HG02884 (cell line): Measurements from ENCODE around the gene SMCHD1.

Experiments
- ATAC-seq: cut with Tn5 transposase; IDR thresholded peaks from one replicate; pipeline ENCODE4 v1.9.1; 2021; ENCODE audit warnings: mild to moderate bottlenecking, moderate library complexity; ENCODE audit not compliant: unreplicated experiment

SMCHD1 gene

GRCh38 chr18:2655178-2655953, at the start of gene SMCHD1:
Gene SMCHD1 (plus strand): TSS chr18:2655726. CDS start chr18:2656076, 350 bp downstream.
- ATAC-seq: peak; percentile 61

GRCh38 chr18:2606335-2606734, 49.2 kb upstream of the SMCHD1 start:
- no peak for ATAC-seq

GRCh38 chr18:2609604-2610003, 45.9 kb upstream of the SMCHD1 start:
- no peak for ATAC-seq

- no peak for ATAC-seq
These were observed 45.0 kb upstream of the SMCHD1 start for GRCh38 chr18:2610549-2610948.

GRCh38 chr18:2612996-2613395, 42.5 kb upstream of the SMCHD1 start:
- ATAC-seq: no peak

GRCh38 chr18:2617401-2617998, 38.0 kb upstream of the SMCHD1 start:
- ATAC-seq: no peak

GRCh38 chr18:2618009-2618408, 37.5 kb upstream of the SMCHD1 start:
- ATAC-seq: no peak

GRCh38 chr18:2625217-2625616, 30.3 kb upstream of the SMCHD1 start:
- ATAC-seq: no peak

- ATAC-seq: peak; percentile 98
These were observed 27.7 kb upstream of the SMCHD1 start for GRCh38 chr18:2627821-2628276.

GRCh38 chr18:2629003-2629402, 26.5 kb upstream of the SMCHD1 start:
- ATAC-seq: no peak

- ATAC-seq: no peak
These were observed 19.9 kb upstream of the SMCHD1 start for GRCh38 chr18:2635586-2635985.

GRCh38 chr18:2636126-2636631, 19.3 kb upstream of the SMCHD1 start:
- peak; percentile 2 for ATAC-seq

GRCh38 chr18:2641638-2642037, 13.9 kb upstream of the SMCHD1 start:
- ATAC-seq: peak; percentile 50

- no peak for ATAC-seq
These were observed 12.8 kb upstream of the SMCHD1 start for GRCh38 chr18:2642771-2643170.

GRCh38 chr18:2644535-2644934, 11.0 kb upstream of the SMCHD1 start:
- no peak for ATAC-seq

- ATAC-seq: no peak
These were observed 3.5 kb upstream of the SMCHD1 start for GRCh38 chr18:2651981-2652380.

GRCh38 chr18:2653467-2653866, 2.1 kb upstream of the SMCHD1 start:
- ATAC-seq: no peak

GRCh38 chr18:2654169-2654927, 1.2 kb upstream of the SMCHD1 start:
- no peak for ATAC-seq

GRCh38 chr18:2654928-2655177, 673 bp upstream of the SMCHD1 start:
- ATAC-seq: peak; percentile 31

GRCh38 chr18:2655954-2656236, 369 bp downstream of the SMCHD1 start:
- ATAC-seq: peak; percentile 14

GRCh38 chr18:2656237-2656980, 883 bp downstream of the SMCHD1 start:
- ATAC-seq: no peak
